Measurements from ENCODE around the gene PRR13. TPM values are rescaled to one million over a fixed set of nuclear protein-coding genes. Genes with fewer than 3 reads are reported as not detected.
A peak's percentile ranks its signal among the peaks of the same experiment; 100 is the strongest.
"Not testable (repeated sequence)": the region's sequence is repeated elsewhere in the genome, so short reads cannot be mapped to it uniquely, and the experiment has no call there.

PRR13 gene
- total and polyA plus RNA-seq, 2 donors from 2014 or later: 226 to 889 TPM

- peaks cover 2 to 18% (median 12%) of the 10 kb centered on the region in 3 donors for H3K36me3 ChIP-seq (ENCODE audit: control insufficient read depth in 2 of 3, insufficient read depth in 3 of 3, low read length in 3 of 3)
- peak overlapping the region in 1 of 3 donors; percentile 75 for H3K9ac ChIP-seq (ENCODE audit: low read length in 3 of 3)
Observed at GRCh38 chr12:53443955-53444354, 2.4 kb downstream of the PRR13 start.

DNA sequence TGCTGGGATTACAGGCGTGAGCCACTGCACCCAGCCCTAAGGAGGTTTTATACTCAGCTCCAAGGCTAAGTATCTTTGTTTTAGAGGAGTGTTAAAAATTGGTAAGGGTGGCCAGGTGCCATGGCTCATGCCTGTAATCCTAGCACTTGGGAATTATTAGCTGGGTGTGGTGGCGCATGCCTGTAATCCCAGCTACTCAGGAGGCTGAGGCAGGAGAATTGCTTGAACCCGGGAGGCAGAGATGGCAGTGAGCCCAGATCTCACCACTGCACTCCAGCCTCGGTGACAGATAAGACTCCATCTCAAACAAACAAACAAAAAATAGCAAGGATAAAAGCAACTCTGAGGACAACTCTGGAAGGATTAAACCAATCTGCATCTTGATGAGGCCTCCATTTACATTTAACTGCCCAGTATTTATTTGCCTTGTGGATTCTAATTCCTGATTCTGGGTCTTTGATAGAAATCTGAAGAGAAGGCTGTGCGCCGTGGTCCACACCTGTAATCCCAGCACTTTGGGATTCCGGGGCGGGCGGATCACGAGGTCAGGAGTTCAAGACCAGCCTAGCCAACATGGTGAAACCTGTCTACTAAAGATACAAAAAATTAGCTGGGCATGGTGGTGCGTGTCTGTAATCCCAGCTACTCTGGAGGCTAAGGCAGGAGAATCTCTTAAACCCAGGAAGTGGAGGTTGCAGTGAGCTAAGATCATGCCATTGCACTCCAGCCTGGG lies 3.2 kb downstream of the PRR13 start:
- DNase-seq; H3K27me3 ChIP-seq (ENCODE audit: control insufficient read depth, insufficient read depth, low read length); FAIRE-seq; H3K9me3 ChIP-seq (ENCODE audit: control insufficient read depth in 2 of 3, insufficient read depth in 1 of 3, low read length in 3 of 3); intact Hi-C loops (cut with DNase I): not testable (repeated sequence)
- Histone ChIP-seq H3K4me3 (ENCODE audit: low read length in 3 of 3) (peak overlapping the region in 2 of 3 donors; percentile 45 to 100), H3K27ac (ENCODE audit: low read depth in 2 of 2, low read length in 2 of 2) (peak overlapping the region; percentile 45 to 51), H3K9ac (ENCODE audit: low read length in 3 of 3) (peak overlapping the region in 1 of 3 donors; percentile 22), H3K4me1 (ENCODE audit: control insufficient read depth in 2 of 3, insufficient read depth in 2 of 3, low read depth in 1 of 3, low read length in 3 of 3) (peaks cover 0 to 14% (median 5%) of the 10 kb centered on the region in 3 donors), H3K36me3 (ENCODE audit: control insufficient read depth in 2 of 3, insufficient read depth in 3 of 3, low read length in 3 of 3) (peaks cover 2 to 18% (median 12%) of the 10 kb centered on the region in 3 donors)

More at GRCh38 chr12:53443955-53444354, 2.4 kb downstream of the PRR13 start:
- Histone ChIP-seq H3K4me1 (ENCODE audit: control insufficient read depth in 2 of 3, insufficient read depth in 2 of 3, low read depth in 1 of 3, low read length in 3 of 3) (peaks cover 0 to 14% (median 5%) of the 10 kb centered on the region in 3 donors), H3K4me3 (ENCODE audit: low read length in 3 of 3) (peak overlapping the region in 2 of 3 donors; percentile 70 to 100), H3K9me3 (ENCODE audit: control insufficient read depth in 2 of 3, insufficient read depth in 1 of 3, low read length in 3 of 3) (no peaks in the 10 kb centered on the region), H3K27ac (ENCODE audit: low read depth in 2 of 2, low read length in 2 of 2) (peak overlapping the region; percentile 57 to 62), H3K27me3 (ENCODE audit: control insufficient read depth, insufficient read depth, low read length) (no peaks in the 10 kb centered on the region)
- intact Hi-C loops (cut with DNase I): no loop called here
- no peak for FAIRE-seq
- DNase-seq: peak in 1 of 5 donors; percentile 57
- TF ChIP-seq, protein P1, sequence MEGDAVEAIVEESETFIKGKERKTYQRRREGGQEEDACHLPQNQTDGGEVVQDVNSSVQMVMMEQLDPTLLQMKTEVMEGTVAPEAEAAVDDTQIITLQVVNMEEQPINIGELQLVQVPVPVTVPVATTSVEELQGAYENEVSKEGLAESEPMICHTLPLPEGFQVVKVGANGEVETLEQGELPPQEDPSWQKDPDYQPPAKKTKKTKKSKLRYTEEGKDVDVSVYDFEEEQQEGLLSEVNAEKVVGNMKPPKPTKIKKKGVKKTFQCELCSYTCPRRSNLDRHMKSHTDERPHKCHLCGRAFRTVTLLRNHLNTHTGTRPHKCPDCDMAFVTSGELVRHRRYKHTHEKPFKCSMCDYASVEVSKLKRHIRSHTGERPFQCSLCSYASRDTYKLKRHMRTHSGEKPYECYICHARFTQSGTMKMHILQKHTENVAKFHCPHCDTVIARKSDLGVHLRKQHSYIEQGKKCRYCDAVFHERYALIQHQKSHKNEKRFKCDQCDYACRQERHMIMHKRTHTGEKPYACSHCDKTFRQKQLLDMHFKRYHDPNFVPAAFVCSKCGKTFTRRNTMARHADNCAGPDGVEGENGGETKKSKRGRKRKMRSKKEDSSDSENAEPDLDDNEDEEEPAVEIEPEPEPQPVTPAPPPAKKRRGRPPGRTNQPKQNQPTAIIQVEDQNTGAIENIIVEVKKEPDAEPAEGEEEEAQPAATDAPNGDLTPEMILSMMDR (IDR thresholded peaks at IDR 0.05; ENCODE audit: borderline replicate concordance, extremely low read depth, insufficient read depth): no peak

DNA sequence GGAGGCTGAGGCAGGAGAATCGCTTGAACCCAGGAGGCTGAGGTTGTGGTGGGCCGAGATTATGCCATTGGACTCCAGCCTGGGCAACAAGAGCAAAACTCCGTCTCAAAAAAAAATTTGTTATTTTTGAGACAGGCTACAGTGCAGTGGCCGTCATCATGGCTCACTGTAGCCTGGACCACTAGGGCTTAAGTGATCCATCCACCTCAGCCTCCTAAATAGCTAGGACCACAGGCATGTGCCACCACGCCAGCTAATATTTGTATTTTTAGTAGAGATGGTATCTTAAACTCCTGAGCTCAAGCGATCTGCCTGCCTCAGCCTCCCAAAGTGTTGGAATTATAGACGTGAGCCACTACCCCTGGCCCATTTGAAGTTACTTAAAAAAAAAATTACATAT lies 9.4 kb downstream of the PRR13 start:
- TF ChIP-seq, protein P1 (IDR thresholded peaks at IDR 0.05; ENCODE audit: borderline replicate concordance, extremely low read depth, insufficient read depth): no peak
- Histone ChIP-seq H3K9me3 (ENCODE audit: control insufficient read depth in 2 of 3, insufficient read depth in 1 of 3, low read length in 3 of 3) (no peaks in the 10 kb centered on the region), H3K27me3 (ENCODE audit: control insufficient read depth, insufficient read depth, low read length) (no peaks in the 10 kb centered on the region), H3K9ac (ENCODE audit: low read length in 3 of 3) (no peak overlapping the region), H3K27ac (ENCODE audit: low read depth in 2 of 2, low read length in 2 of 2) (no peak overlapping the region), H3K36me3 (ENCODE audit: control insufficient read depth in 2 of 3, insufficient read depth in 3 of 3, low read length in 3 of 3) (peaks cover 12 to 29% (median 20%) of the 10 kb centered on the region in 3 donors), H3K4me3 (ENCODE audit: low read length in 3 of 3) (no peak overlapping the region), H3K4me1 (ENCODE audit: control insufficient read depth in 2 of 3, insufficient read depth in 2 of 3, low read depth in 1 of 3, low read length in 3 of 3) (peaks cover 5 to 16% (median 12%) of the 10 kb centered on the region in 3 donors)
- DNase-seq (no peak), FAIRE-seq (no peak)
- intact Hi-C loops (cut with DNase I): no loop called here

- Histone ChIP-seq H3K9ac (ENCODE audit: low read length in 3 of 3) (peak within 1 kb of the TSS; percentile 79 to 91 (median 89)), H3K27me3 (ENCODE audit: control insufficient read depth, insufficient read depth, low read length) (no peaks in the 10 kb centered on the region), H3K4me3 (ENCODE audit: low read length in 3 of 3) (peak within 1 kb of the TSS; percentile 79 to 89 (median 82)), H3K27ac (ENCODE audit: low read depth in 2 of 2, low read length in 2 of 2) (peak within 1 kb of the TSS; percentile 99), H3K36me3 (ENCODE audit: control insufficient read depth in 2 of 3, insufficient read depth in 3 of 3, low read length in 3 of 3) (peaks cover 15 to 31% (median 20%) of the 10 kb centered on the region in 3 donors), H3K4me1 (ENCODE audit: control insufficient read depth in 2 of 3, insufficient read depth in 2 of 3, low read depth in 1 of 3, low read length in 3 of 3) (peaks cover 5 to 15% (median 12%) of the 10 kb centered on the region in 3 donors), H3K9me3 (ENCODE audit: control insufficient read depth in 2 of 3, insufficient read depth in 1 of 3, low read length in 3 of 3) (no peaks in the 10 kb centered on the region)
- intact Hi-C loops (cut with DNase I): no loop called here
- DNase-seq (peak; percentile 99 to 100 (median 99)), FAIRE-seq (peak; percentile 90)
- TF ChIP-seq, protein P1 (IDR thresholded peaks at IDR 0.05; ENCODE audit: borderline replicate concordance, extremely low read depth, insufficient read depth): peak; percentile 94
Observed at GRCh38 chr12:53451661-53452158, 10.2 kb downstream of the PRR13 start, which contains the start of gene PCBP2. Gene PCBP2, plus strand, starts transcription at chr12:53452102. Its CDS starts 2,699 bp downstream, at chr12:53454801.

Data from kidney (tissue), 14 donors.